GM21737 (cell line): ENCODE results near the gene TNFAIP3.

ENCODE experiments used
- ATAC-seq: cut with Tn5 transposase; IDR thresholded peaks from one replicate; pipeline ENCODE4 v1.9.1; 2021; ENCODE audit warnings: mild to moderate bottlenecking, moderate library complexity; ENCODE audit not compliant: unreplicated experiment

The TNFAIP3 gene

DNA sequence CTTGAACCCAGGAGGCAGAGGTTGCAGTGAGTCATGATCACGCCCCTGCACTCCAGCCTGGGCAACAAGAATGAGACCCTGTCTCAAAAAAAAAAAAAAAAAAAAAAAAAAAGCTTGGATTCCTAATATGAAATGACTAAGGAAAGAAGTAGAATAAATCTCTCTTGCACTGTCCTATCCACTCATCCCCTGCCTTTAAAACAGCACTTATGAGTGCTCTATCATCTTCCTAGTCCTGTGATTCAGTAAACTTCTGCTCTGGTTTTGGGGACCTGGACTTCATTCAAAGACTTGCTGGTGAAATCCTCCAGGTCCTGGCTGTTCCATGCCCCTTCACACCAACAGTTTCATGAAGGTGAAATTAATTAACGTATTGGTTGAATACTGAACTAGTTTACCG lies 29.6 kb downstream of the TNFAIP3 start:
- ATAC-seq, result no peak

DNA sequence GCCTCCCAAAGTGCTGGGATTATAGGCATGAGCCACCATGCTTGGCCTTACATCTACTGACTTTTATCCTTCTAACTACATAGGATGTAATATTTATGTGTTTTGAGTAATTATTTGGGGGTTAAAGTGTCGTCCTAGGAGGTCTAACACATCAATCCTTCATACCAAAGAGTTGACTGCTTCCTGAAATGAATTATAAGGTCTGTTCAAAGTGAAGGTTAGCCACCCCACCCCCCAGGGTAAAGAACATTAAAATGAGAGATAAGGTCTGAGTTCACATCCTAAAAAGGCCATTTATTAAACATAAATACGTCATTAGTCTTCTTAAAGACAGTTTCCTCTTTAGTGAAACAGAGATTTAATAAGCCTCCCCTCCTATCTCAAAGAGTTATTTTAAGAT lies 33.8 kb downstream of the TNFAIP3 start:
- ATAC-seq, result no peak

- ATAC-seq, result no peak
Observed at GRCh38 chr6:137901454-137901853, 34.4 kb downstream of the TNFAIP3 start.

DNA sequence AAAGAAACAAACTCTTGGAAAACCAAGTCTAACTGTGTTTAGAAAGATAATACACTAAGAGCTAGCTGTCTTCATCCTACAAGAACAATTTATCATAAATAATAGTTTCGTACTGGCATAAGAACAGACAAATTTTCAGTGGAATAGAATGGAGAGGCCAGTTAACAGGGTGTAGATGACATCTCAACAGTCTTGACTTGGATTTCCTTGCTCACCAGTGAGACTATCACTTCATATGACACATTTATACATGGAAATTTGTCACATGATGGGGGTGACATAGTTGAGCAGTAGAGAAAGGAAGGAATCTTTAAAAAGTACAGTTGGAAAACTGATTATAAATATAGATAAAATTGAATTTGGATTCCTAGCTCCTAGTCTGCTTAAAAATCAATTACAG lies 35.6 kb downstream of the TNFAIP3 start:
- ATAC-seq, result no peak

DNA sequence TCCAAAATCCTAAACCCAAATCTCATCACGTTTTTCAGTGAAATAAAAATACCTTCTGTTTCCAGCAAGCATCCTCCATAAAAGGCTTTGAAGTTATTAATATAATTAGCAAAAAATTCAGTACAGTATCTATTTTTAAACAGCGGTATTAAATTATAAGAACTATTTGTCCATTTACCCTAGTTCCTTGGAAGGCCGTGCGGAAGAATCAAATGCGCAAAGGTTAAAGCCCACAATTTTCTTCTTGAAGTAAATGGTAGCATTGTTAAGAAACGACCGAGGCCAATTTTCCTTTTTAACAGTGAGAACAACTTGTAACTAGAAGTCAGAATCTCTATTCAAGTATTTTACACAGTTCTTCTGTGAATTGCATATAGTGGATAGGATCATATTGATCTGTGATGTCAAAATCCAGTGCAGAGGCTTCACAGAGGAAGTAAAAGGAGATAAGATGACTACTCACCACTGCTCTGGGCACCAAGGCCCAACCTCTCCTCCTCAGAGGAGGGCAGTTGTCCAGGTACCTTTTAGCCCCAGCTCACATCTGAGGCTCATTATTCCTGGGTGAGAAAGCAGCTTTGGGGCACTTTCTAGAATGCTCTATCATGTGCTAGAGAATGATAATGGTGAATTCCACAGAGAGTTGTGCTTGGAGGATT lies 36.3 kb downstream of the TNFAIP3 start:
- ATAC-seq, result no peak

- peak; percentile 73 for ATAC-seq
Observed at GRCh38 chr6:137903933-137904821, 37.1 kb downstream of the TNFAIP3 start.

DNA sequence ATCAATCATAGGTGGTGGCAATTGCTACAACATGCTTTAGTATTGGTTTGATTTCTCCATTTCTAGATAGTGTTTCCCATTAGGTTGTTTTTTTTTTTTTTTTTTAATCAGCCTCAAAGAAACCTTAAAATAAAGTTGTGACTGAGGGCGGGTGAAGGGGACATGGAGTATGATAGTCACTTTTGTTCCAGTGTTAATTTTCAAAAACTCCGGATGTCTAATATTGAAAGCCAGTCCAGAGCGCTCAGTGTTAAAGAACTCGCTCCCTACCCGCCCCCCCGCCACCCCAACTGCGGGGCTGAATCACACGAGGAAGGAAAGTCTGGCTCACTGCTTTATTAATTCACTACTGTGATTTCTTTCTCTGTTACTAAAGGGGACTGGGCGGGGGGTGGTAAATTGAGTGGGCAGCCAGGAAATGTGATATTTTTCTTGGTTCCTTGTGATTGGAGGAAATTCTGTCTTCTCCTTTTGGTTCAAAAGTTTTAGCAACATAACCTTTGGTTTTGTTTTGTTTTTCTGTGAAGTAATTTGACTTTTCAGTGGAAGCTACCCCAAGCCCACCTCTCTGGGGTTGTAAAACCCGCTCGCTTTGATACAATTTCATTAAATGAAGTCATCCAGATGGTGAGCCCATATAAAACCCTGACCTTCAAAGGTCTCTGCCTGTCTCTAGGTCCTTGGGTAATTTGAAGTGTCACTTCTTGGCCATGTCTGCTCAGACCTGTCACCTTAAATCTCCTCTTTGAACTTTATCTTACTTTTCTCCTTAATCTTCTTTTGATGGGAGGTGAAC lies 38.0 kb downstream of the TNFAIP3 start:
- peak; percentile 33 for ATAC-seq

GRCh38 chr6:137906020-137906472 lies 39.0 kb downstream of the TNFAIP3 start:
- ATAC-seq, result no peak

DNA sequence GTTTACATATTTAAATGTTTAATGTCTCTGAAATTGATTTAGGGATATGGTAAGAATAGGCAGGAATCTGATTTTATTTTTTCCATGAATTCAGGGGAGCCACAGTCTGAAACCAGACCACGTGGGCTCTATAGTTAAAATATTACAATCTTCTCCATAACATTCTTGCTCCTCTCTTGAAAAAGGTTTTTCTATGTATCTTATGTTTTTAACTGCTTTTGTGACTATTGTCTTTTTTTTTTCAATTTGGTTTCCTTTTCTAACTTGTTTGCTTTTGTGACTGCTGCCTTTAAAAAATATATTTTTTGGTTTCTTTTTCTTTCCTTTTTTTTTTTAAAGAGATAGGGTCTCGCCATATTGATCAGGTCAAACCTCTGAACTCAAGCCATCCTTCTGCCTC lies 40.1 kb downstream of the TNFAIP3 start:
- ATAC-seq, result no peak

GRCh38 chr6:137909533-137909932 lies 42.5 kb downstream of the TNFAIP3 start:
- ATAC-seq, result no peak

DNA sequence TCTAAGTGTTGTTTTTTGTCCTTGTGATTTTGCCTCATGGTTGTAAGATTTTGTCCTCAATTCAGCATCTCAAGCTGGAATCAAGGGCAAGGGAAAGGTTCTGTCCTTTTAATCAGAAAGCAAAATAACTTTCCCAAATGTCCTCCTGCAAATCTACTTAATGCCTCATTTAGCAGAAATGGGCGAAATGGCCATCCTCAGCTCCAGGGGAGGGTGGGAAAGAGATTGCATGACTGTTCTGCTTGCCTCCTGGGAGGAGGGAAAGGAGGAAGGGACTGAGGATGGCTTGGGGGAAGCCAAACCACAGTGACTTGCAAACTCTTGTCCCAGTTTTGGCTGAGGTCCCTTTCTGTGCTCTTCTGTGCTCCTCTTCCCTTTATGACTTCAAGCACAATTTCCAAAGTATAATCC lies 43.4 kb downstream of the TNFAIP3 start:
- ATAC-seq, result no peak

DNA sequence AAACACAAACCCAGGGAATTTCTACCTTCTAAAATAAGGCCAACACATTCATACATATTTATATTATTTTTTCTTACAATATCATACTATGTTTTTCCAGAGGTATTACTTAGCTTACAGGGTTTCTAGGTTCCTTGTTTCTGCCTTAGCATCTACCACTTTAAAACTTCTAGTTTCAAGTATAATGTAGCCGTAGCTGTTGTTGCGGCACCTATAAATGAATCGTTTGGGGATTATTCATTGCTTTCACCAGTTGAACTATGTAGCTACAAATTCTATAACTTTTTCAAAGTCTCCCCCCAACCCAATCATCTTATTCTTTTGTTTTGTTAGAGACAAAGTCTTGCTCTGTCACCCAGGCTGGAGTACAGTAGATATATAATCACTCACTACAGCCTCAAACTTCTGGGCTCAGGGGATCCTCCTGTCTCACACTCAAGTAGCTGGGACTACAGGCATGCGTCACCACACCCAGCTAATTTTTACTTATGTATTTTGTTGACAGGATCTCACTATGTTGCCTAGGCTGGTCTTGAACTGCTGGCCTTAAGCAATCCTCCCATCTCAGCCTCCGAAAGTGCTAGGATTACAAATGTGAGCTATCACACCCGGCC lies 43.9 kb downstream of the TNFAIP3 start:
- ATAC-seq, result no peak

DNA sequence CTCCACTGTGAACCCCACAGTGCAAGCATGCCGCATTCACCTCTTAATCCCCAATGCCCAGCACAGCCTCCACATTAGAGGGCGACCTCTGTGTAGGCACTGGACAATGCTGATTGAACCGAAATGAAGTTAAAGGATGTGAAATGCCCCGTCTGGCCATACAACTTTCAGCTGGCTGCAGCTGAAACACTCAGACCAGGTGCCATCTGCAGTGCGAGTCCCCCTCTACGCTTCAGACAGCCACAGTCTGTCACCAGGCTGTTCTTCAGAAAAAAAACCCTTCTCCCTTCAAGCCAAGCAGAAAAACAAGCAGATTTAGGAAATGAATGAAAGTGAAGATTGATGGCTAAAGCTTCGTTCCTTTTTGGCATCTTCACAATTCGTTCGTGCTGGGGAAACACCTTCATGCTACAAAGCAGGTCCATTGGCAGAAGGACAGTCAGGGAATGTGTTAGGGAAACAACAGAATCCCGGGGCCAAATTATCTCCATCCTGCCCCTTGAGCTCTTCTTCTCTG lies 44.7 kb downstream of the TNFAIP3 start:
- ATAC-seq, result peak; percentile 42

DNA sequence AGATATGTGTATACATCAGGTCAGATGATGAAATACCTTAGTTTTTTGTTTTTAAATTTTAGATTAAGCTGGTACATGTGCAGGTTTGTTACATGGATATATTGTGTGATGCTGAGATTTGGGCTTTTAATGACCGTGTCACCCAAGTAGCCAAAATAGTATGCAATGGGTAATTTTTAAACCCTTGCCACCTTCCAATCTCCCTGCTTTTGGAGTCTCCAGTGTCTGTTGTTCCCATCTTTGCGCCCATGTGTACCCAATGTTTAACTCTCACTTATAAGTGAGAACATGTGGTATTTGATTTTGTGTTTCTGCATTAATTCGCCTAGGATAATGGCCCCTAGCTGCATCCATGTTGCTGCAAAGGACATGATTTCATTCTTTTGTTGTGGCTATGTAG lies 45.8 kb downstream of the TNFAIP3 start:
- no peak for ATAC-seq

GRCh38 chr6:137913434-137913833 lies 46.4 kb downstream of the TNFAIP3 start:
- ATAC-seq, result no peak

DNA sequence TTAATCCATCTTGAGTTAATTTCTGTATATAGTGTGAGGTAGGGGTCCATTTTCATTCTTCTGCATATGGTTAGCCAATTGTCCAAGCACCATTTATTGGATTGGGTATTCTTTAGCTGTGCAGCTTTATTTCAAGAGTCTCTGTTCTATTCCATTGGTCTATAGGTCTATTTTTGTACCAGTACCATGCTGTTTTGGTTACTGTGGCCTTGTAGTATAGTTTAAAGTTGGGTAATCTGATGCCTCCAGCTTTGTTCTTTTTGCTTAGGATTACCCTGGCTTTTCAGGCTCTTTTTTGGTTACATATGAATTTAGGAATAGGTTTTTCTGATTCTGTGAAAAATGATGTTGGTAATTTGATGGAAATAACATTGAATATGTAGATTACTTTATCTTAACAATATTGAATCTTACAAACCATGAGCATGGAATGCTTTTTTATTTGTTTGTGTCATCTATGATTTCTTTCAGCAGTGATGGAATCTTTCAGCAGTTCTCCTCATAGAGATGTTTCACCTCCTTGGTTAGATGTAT lies 47.0 kb downstream of the TNFAIP3 start:
- ATAC-seq, result no peak

- no peak for ATAC-seq
Observed at GRCh38 chr6:137914530-137915193, 47.6 kb downstream of the TNFAIP3 start.

GRCh38 chr6:137915790-137916189 lies 48.7 kb downstream of the TNFAIP3 start:
- ATAC-seq, result no peak

- no peak for ATAC-seq
Observed at GRCh38 chr6:137917551-137918325, 50.7 kb downstream of the TNFAIP3 start.
